NCI-H1436 treated with DMSO at 0.1 percent for 48 hours (cell line): ENCODE data around the gene HDAC9.

Experiments used
- DNase-seq: peaks from one replicate; lab custom pipeline; 2025; lab: John Stamatoyannopoulos, UW

HDAC9 gene

DNA sequence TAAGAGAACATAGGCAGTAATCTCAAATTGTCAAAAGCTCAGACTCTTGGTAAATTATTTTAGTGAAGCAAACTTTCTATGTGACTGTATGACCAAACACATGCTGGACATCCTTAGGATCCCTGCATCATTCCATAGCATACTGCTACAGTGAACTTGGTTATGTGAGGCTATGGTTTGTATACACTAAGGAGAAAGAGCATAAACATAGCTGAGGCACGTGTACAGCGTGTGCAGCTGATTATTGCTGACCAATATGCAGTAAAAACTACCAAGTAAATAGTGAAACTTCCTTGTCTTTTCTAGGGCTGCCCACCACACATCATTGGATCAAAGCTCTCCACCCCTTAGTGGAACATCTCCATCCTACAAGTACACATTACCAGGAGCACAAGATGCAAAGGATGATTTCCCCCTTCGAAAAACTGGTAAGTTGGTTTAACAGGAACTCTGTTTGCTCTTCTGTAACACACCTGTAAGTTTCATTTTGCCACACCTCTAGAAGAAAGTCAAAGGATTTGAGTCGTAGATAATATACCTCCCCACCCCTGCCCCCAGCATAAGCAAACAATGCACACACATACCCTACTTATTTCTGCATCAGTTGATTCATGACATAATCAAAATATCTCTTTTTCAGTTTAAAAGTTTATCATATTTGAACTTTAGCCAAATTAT, 98.2 kb downstream of the HDAC9 start:
- no peak for DNase-seq

DNA sequence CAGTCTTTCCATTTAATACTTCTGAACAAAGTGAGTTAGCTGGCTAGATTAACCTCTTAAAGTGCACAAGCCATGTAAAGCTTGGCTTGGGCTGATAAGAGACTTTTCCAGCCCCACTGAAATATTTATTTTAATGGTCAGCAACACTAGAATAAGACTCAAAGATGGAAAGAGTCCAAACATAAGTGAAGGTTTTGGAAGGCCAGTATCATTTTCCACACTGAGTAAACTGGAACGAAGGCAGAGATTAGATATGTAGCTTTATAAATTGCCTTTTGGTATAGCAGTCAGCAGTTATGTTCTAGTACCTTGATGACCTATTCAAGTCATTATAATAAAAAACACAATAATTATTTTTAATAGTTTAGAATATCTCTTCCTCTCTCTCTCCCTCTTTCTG, 102.2 kb downstream of the HDAC9 start:
- no peak for DNase-seq

DNA sequence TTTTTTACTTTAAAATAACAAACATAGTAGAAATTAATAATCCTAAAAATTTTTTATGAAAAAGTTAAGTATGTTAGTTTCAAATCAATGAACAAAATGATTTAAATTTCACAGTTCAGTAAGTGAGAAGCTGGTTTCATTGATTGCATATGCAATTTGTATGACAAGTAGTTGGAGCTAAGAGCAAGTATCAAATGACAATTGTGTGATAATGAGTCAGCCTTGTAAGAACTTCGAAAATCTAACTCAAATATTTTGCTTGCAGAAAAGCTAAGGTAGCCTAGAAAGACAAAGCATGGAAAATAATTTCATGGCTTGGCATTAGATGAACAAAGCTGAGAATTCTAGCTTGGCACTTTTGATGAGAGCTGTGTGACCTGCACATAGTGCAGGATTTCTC, 111.5 kb downstream of the HDAC9 start:
- DNase-seq = no peak

DNA sequence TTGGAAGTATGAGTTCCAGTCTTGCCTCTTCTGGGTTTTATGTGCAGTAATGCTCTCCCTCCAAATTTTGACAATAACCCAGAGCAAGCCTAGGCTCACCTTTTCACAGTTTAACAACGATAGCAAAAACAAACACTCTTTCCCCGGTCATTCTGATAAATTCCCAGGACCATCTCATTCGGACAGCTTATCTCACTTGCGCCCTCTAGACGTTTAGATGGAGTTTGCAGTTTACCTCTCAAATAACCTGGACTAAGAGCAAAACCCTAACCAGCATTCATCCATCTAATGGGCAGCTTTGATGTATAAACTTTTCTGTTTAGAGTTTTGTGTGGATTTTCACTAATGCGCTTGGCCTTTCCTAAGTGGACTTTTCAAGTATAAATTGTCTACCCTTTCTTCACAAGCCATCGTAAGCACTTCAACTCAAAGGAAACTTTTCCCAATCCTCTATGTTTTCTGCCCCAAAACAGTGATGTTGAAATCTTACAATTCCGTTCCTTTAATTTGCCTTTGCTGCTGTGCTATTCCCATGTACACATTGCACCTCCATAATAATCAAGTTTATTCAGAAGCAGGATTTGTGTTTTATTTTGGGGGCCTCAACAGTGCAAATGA, 114.9 kb downstream of the HDAC9 start:
- DNase-seq = no peak

DNA sequence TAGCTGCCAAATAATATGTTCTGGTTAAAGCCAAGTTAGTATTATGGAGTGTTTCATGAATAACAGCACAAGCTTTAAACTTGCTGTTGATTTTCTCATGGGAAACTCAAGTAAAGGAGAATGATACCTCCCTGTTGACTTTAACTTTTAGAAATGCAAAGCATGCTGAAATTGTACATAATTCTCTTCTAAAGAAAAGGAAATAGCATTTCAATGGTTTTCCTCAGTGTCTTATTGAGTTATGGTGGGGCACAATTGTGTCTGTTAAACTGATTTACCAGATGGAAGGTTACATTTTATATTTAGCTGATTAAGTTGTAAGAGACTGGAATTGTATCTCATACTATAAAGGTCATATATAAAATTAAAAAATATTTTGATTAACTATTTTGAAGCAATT, 119.3 kb downstream of the HDAC9 start:
- DNase-seq = no peak

GRCh38 chr7:18619311-18619710, 123.8 kb downstream of the HDAC9 start:
- DNase-seq = no peak

DNA sequence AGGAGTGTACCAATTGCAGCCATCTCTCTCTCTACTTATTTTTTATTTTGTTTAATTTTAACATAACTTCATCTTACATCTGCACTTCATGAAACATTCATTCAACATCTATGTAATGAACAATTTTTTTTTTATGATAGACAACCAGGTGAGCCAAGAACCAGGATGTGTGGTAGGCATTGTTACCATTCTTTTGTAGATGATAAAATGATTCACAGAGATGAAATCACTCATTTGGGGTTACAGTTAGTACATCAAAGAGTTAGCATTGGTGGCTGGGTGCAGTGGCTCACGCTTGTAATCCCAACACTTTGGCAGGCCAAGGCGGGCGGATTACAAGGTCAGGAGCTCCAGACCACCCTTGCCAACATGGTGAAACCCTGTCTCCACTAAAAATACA, 127.8 kb downstream of the HDAC9 start:
- DNase-seq = no peak

GRCh38 chr7:18624459-18624858, 128.9 kb downstream of the HDAC9 start:
- DNase-seq = no peak

- DNase-seq = no peak
These were observed 130.5 kb downstream of the HDAC9 start for GRCh38 chr7:18626086-18626485.

GRCh38 chr7:18626717-18627116, 131.2 kb downstream of the HDAC9 start:
- no peak for DNase-seq

DNA sequence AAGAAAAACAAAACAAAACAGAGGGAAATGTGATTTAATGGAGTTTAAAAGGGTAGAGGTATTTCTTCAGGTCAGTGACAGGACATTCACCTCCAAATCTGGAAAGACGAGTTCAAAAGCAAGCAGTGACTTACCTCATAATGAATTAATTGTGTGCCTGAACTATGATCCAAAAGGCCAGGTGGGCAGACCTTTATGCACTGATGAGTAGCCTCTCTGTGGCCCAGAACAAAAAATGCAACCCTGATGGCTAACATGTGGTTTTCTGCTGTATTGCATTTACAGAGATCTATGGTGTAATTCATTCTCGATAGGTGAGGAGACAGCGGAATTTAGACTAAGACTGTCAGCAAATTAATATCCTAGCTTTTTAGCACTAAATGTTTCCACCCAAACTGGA, 142.0 kb downstream of the HDAC9 start:
- DNase-seq = no peak

GRCh38 chr7:18638594-18639452, 143.3 kb downstream of the HDAC9 start:
- DNase-seq = no peak

DNA sequence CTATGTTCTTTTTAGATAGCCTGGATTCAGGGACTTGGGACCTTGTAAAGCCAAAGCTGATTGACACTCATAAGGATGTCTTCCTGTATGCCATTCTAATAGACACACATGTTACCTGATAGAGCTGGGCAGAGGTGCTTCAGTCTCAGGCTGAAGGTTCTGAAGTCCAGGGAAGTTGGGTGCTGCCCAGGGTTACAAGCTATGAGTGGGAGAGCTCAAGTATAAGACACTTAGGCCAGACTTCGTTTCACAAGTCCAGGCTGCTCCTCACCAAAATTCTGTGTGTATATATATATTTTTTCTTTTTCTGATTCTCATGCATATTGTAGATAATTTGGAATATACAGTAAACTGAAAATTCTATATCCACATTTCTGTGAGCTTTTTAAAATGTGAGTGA, 144.2 kb downstream of the HDAC9 start:
- DNase-seq = no peak

GRCh38 chr7:18644981-18645380, 149.4 kb downstream of the HDAC9 start:
- no peak for DNase-seq

GRCh38 chr7:18647582-18647981, 152.0 kb downstream of the HDAC9 start:
- no peak for DNase-seq

GRCh38 chr7:18648849-18649758, 153.6 kb downstream of the HDAC9 start:
- DNase-seq = no peak

GRCh38 chr7:18653381-18654155, 158.0 kb downstream of the HDAC9 start:
- no peak for DNase-seq

GRCh38 chr7:18654709-18655108, 159.2 kb downstream of the HDAC9 start:
- no peak for DNase-seq

DNA sequence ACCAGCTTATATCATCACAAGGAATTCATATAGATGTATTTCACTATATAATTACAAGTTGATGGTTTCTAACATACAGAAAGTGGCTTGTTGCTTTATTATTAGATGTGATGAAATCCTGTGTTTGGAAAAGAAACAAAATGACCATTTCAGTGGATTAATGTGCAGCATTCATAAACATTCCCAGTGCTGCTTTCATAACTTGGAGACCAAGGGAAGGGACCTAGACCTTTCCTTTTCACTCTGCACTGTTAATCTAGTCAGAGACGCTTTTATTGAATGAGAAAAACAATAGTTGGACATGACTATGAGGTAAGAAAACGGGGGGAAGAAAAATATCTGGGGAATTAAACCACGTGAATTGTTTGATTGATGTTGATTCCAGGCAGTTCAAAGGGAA, 160.0 kb downstream of the HDAC9 start:
- no peak for DNase-seq

DNA sequence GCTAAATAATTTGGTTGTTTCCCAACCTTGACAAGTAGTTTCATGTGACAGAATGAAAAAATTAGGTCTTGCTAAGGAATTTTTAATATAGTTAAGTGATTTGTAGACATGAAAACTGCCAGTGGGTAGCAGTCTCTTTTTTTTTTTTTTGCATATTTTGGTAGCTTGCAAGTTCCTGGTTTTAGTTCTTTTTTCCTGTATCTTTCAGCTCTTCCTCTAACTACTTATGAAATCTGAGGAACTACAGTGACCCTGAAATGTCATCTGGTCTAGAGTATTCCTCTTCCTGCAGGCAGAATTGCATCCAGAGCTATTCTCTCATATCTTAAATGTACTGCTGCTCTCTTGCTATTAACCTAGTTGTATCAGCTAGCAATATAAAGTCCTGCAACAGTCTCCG, 160.4 kb downstream of the HDAC9 start:
- DNase-seq = no peak

DNA sequence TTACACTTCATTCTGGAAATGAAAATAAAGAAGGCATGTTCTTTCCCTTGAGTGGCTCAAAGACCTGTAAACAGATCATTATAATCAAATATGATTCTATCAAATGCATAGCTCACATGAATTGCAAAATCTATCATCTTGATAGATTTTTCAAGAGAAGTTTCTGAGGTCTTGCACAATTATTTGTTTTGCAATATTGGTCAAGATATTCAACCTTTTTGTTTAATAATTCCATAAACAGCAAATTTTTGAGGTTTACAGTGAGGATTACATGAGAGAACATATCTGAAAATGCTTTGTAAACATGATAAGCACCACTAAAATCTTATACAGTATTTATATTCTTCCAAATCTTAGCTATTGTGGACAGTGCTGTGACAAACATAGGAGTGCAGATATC, 160.8 kb downstream of the HDAC9 start:
- no peak for DNase-seq
